H9 (cell line): ENCODE measurements around the gene PRDX1. TPM values are rescaled to one million over a fixed set of nuclear protein-coding genes. Genes with fewer than 3 reads are reported as not detected.

ENCODE experiments used
- DNase-seq: peaks from one replicate; pipeline ENCODE4 v3.0.0-alpha.2; 2017
- H2AFZ ChIP-seq: one replicate; pipeline ENCODE4 v1.6.1; 2013; ENCODE audit warnings: mild to moderate bottlenecking, low read length, control low read depth, moderate library complexity
- H2AK5ac ChIP-seq: 2 replicates; pipeline ENCODE4 v1.6.1; 2013; ENCODE audit warnings: low read length, control low read depth, mixed read lengths; ENCODE audit not compliant: insufficient read length
- H2BK120ac ChIP-seq: one replicate; pipeline ENCODE4 v1.6.1; 2013; ENCODE audit warnings: low read depth, mild to moderate bottlenecking, low read length, control low read depth, inconsistent platforms; ENCODE audit not compliant: poor library complexity, severe bottlenecking
- H2BK12ac ChIP-seq: 2 replicates; pipeline ENCODE4 v1.6.1; 2013; ENCODE audit warnings: low read length, control low read depth, mixed read lengths, low read depth; ENCODE audit not compliant: insufficient read length
- H2BK15ac ChIP-seq: 2 replicates; pipeline ENCODE4 v1.6.1; 2013; ENCODE audit warnings: low read depth, low read length, control low read depth
- H2BK20ac ChIP-seq: one replicate; pipeline ENCODE4 v1.6.1; 2013; ENCODE audit warnings: low read depth, mild to moderate bottlenecking, low read length, control low read depth, inconsistent platforms; ENCODE audit not compliant: poor library complexity, severe bottlenecking
- H2BK5ac ChIP-seq: 2 replicates; pipeline ENCODE4 v1.6.1; 2013; ENCODE audit warnings: low read length, control low read depth, mixed read lengths; ENCODE audit not compliant: insufficient read length
- H3K14ac ChIP-seq: 2 replicates; pipeline ENCODE4 v1.6.1; 2013; ENCODE audit warnings: low read length, control low read depth; ENCODE audit not compliant: insufficient read depth
- H3K18ac ChIP-seq: 2 replicates; pipeline ENCODE4 v1.6.1; 2013; ENCODE audit warnings: low read depth, mild to moderate bottlenecking, mixed read lengths, low read length, control low read depth; ENCODE audit not compliant: insufficient read length
- H3K23ac ChIP-seq: 2 replicates; pipeline ENCODE4 v1.6.1; 2013; ENCODE audit warnings: low read length, control low read depth, mixed read lengths, low read depth; ENCODE audit not compliant: insufficient read length
- H3K23me2 ChIP-seq: 2 replicates; pipeline ENCODE4 v1.6.1; 2013; ENCODE audit warnings: low read depth, mild to moderate bottlenecking, mixed read lengths, low read length, control low read depth; ENCODE audit not compliant: insufficient read length, poor library complexity, severe bottlenecking
- H3K27ac ChIP-seq: 2 replicates; pipeline ENCODE4 v1.5.1; 2013; ENCODE audit warnings: low read length, control low read depth, mixed read lengths, low read depth; ENCODE audit not compliant: insufficient read length
- H3K27me3 ChIP-seq: 2 replicates; pipeline ENCODE4 v1.6.1; 2013; ENCODE audit warnings: low read length, control low read depth, inconsistent platforms; ENCODE audit not compliant: insufficient read depth
- H3K4ac ChIP-seq: 2 replicates; pipeline ENCODE4 v1.6.1; 2013; ENCODE audit warnings: low read depth, mild to moderate bottlenecking, control low read depth, inconsistent platforms, low read length, moderate library complexity
- H3K4me1 ChIP-seq: 2 replicates; pipeline ENCODE4 v1.6.1; 2013; ENCODE audit warnings: low read length, control low read depth, inconsistent platforms; ENCODE audit not compliant: insufficient read depth
- H3K4me2 ChIP-seq: 2 replicates; pipeline ENCODE4 v1.6.1; 2013; ENCODE audit warnings: low read length, control low read depth, mixed read lengths; ENCODE audit not compliant: insufficient read length, insufficient read depth
- H3K56ac ChIP-seq: 2 replicates; pipeline ENCODE4 v1.6.1; 2013; ENCODE audit warnings: low read depth, mild to moderate bottlenecking, mixed read lengths, low read length, control low read depth; ENCODE audit not compliant: insufficient read length
- H3K79me1 ChIP-seq: 2 replicates; pipeline ENCODE4 v1.6.1; 2013; ENCODE audit warnings: low read depth, mild to moderate bottlenecking, moderate library complexity, low read length, control low read depth, inconsistent platforms; ENCODE audit not compliant: insufficient read depth, poor library complexity, severe bottlenecking
- H3K79me2 ChIP-seq: 2 replicates; pipeline ENCODE4 v1.6.1; 2013; ENCODE audit warnings: low read length, control low read depth, inconsistent platforms; ENCODE audit not compliant: insufficient read depth
- H3K9ac ChIP-seq: 2 replicates; pipeline ENCODE4 v1.6.1; 2013; ENCODE audit warnings: low read length, control low read depth, mixed read lengths; ENCODE audit not compliant: insufficient read length; ENCODE audit errors: extremely low read depth
- H3K9me3 ChIP-seq: one replicate; pipeline ENCODE4 v1.6.1; 2013; ENCODE audit warnings: low read depth, low read length, inconsistent platforms; ENCODE audit not compliant: control insufficient read depth
- H3T11ph ChIP-seq: one replicate; pipeline ENCODE4 v1.6.1; 2013; ENCODE audit warnings: mild to moderate bottlenecking, low read length, control low read depth, inconsistent platforms
- H4K20me1 ChIP-seq: one replicate; pipeline ENCODE4 v1.6.1; 2013; ENCODE audit not compliant: control insufficient read depth, insufficient read length, insufficient read depth
- H4K5ac ChIP-seq: 2 replicates; pipeline ENCODE4 v1.6.1; 2013; ENCODE audit warnings: low read depth, mild to moderate bottlenecking, mixed read lengths, low read length, control low read depth; ENCODE audit not compliant: insufficient read length
- H4K8ac ChIP-seq: replicated peaks from 2 replicates; pipeline ENCODE4 v1.6.1; 2013; ENCODE audit warnings: low read length, control low read depth, mixed read lengths, low read depth; ENCODE audit not compliant: insufficient read length
- H4K91ac ChIP-seq: 2 replicates; pipeline ENCODE4 v1.6.1; 2013; ENCODE audit warnings: low read depth, mild to moderate bottlenecking, moderate library complexity, mixed read lengths, low read length, control low read depth; ENCODE audit not compliant: insufficient read length
- H3K27ac Mint-ChIP-seq, 3 experiments: 2 replicates in 2 of 3; 3 replicates in 1 of 3; pipeline ENCODE4 v1.8.0; 2020 to 2021; ENCODE audit warnings: mixed read lengths in 3 of 3, mild to moderate bottlenecking in 1 of 3, moderate library complexity in 1 of 3
- H3K27me3 Mint-ChIP-seq: 2 replicates; pipeline ENCODE4 v1.8.0; 2021; ENCODE audit warnings: low read depth, mild to moderate bottlenecking, moderate library complexity, mixed read lengths
- H3K36me3 Mint-ChIP-seq, 3 experiments: 2 replicates in 2 of 3; 3 replicates in 1 of 3; pipeline ENCODE4 v1.8.0; 2020 to 2021; ENCODE audit warnings: low read depth in 3 of 3, mixed read lengths in 3 of 3; ENCODE audit not compliant: insufficient read depth in 1 of 3
- H3K4me1 Mint-ChIP-seq, 2 experiments: 2 replicates each; pipeline ENCODE4 v1.8.0; 2020; ENCODE audit warnings: mixed read lengths in 2 of 2
- H3K4me3 Mint-ChIP-seq, 2 experiments: 2 replicates in 1 of 2; 3 replicates in 1 of 2; pipeline ENCODE4 v1.8.0; 2020 to 2021; ENCODE audit warnings: mild to moderate bottlenecking in 2 of 2, mixed read lengths in 2 of 2, moderate library complexity in 1 of 2
- H3K9me3 Mint-ChIP-seq, 2 experiments: 2 replicates in 1 of 2; 3 replicates in 1 of 2; pipeline ENCODE4 v1.8.0; 2020; ENCODE audit warnings: mild to moderate bottlenecking in 2 of 2, mixed read lengths in 2 of 2, moderate library complexity in 1 of 2
- CTCF ChIP-seq: fragments of 200-600 bp; sonication (generic); conservative IDR thresholded peaks from 3 replicates; pipeline ENCODE4 v1.8.0; 2021; ENCODE audit warnings: antibody characterized with exemption, mild to moderate bottlenecking
- WGBS: extraction: QIAGEN DNeasy Blood & Tissue Kit; methylation state at CpG from one replicate; pipeline ENCODE4 v1.1.7; 2013; ENCODE audit warnings: missing lambda C conversion rate, low lambda C conversion rate, mixed read lengths; ENCODE audit not compliant: insufficient read length; ENCODE audit errors: extremely low coverage; 5-methylcytosine and 5-hydroxymethylcytosine counted together
- total RNA-seq: library from RNA; stranded (reverse); gene quantifications from 2 replicates; pipeline ENCODE4 v1.2.1, GENCODE V29; 2021

PRDX1 gene
- total RNA-seq, 1 experiment from 2014 or later, result 1,003 TPM

DNA sequence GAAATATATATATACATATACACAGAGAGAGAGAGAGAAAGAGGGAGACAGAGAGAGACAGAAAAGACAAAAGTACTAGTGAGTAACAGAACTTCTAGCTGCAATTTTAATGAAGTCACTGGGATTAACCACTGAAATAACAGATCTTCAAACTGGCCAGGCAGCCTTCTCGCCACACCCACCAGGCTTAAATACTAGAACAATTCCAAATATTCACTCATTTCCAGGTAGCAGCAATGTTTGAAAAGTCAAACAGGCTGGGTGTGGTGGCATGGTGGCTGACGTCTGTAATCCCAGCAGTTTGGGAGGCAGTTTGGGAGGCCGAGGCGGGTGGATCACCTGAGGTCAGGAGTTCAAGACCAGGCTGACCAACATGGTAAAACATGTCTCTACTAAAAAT, 5.2 kb downstream of the PRDX1 start:
- Histone ChIP-seq H3K79me1 (peaks cover 3% of the 10 kb centered on the region), H2AFZ (no peak overlapping the region), H2BK20ac (no peak overlapping the region), H4K8ac (no peak overlapping the region), H4K91ac (no peak overlapping the region), H3K9ac (no peak overlapping the region), H2BK5ac (no peak overlapping the region), H3K23ac (no peak overlapping the region), H3K27me3 (no peaks in the 10 kb centered on the region), H3K4ac (no peak overlapping the region), H2AK5ac (no peak overlapping the region), H4K20me1 (no peaks in the 10 kb centered on the region), H3K9me3 (no peaks in the 10 kb centered on the region), H3K14ac (no peak overlapping the region), H2BK12ac (no peak overlapping the region), H2BK15ac (no peak overlapping the region), H2BK120ac (no peak overlapping the region), H3K18ac (no peak overlapping the region), H3K4me1 (peaks cover 4% of the 10 kb centered on the region), H3K27ac (no peak overlapping the region), H3K4me2 (no peak overlapping the region), H3T11ph (no peak overlapping the region), H4K5ac (no peak overlapping the region), H3K23me2 (no peaks in the 10 kb centered on the region), H3K79me2 (peaks cover 27% of the 10 kb centered on the region; the same call in 1 of the 2 replicates), H3K56ac (no peak overlapping the region)
- H3K36me3 Mint-ChIP-seq, result peaks cover 61 to 78% (median 64%) of the 10 kb centered on the region in 3 experiments; a peak in 6 of 7 replicates
- DNase-seq, result no peak
- WGBS, result no CpG with 5 or more reads among the region's 4 CpGs
- peaks cover 8 to 12% of the 10 kb centered on the region in 2 experiments for H3K4me1 Mint-ChIP-seq
- TF ChIP-seq CTCF, result no peak
- H3K4me3 Mint-ChIP-seq, result no peak overlapping the region; a peak in 1 of 5 replicates
- no peaks in the 10 kb centered on the region for H3K27me3 Mint-ChIP-seq
- H3K27ac Mint-ChIP-seq, result peak overlapping the region in 2 of 3 experiments; percentile 63 to 68; a peak in 3 of 7 replicates
- H3K9me3 Mint-ChIP-seq, result no peaks in the 10 kb centered on the region; a peak in 2 of 5 replicates
